ENCODE measurements around the gene SIRPB2.

DNA sequence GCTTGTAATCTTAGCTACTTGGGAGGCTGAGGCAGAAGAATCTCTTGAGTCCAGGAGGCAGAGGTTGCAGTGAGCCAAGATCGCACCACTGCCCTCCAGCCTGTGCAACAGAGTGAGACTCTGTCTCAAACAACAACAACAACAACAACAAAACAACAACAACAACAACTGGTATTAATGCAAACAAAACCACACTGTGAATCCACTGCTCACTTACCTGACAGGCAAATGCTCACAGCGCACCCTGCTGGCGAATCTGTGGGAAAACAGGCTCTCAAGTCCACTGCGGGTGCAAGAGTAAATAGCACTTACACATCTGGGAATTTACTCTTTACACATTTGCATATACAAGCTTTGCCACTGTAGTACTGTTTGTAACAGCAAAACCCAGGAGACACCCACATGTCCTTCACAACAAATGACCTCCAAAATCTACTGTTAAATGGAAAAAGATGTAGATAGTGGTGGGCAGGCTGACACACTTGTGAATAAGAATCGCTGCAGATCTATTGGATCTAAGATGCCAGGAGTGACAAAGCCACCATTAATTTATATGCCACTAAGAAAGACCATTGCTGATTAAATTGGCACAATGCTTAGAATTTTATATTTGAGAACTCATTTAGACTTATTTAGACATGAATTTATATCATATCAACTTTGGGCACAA lies 53.9 kb downstream of the SIRPB2 start:
- no peak for TF ChIP-seq EP300 (IDR thresholded peaks at IDR 0.05; ENCODE audit: borderline replicate concordance)
- no peak for TF ChIP-seq YY1 (IDR thresholded peaks at IDR 0.05; ENCODE audit: low read depth)
- TF ChIP-seq, protein P1, sequence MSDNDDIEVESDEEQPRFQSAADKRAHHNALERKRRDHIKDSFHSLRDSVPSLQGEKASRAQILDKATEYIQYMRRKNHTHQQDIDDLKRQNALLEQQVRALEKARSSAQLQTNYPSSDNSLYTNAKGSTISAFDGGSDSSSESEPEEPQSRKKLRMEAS (IDR thresholded peaks at IDR 0.05): no peak
- TF ChIP-seq, protein P2, sequence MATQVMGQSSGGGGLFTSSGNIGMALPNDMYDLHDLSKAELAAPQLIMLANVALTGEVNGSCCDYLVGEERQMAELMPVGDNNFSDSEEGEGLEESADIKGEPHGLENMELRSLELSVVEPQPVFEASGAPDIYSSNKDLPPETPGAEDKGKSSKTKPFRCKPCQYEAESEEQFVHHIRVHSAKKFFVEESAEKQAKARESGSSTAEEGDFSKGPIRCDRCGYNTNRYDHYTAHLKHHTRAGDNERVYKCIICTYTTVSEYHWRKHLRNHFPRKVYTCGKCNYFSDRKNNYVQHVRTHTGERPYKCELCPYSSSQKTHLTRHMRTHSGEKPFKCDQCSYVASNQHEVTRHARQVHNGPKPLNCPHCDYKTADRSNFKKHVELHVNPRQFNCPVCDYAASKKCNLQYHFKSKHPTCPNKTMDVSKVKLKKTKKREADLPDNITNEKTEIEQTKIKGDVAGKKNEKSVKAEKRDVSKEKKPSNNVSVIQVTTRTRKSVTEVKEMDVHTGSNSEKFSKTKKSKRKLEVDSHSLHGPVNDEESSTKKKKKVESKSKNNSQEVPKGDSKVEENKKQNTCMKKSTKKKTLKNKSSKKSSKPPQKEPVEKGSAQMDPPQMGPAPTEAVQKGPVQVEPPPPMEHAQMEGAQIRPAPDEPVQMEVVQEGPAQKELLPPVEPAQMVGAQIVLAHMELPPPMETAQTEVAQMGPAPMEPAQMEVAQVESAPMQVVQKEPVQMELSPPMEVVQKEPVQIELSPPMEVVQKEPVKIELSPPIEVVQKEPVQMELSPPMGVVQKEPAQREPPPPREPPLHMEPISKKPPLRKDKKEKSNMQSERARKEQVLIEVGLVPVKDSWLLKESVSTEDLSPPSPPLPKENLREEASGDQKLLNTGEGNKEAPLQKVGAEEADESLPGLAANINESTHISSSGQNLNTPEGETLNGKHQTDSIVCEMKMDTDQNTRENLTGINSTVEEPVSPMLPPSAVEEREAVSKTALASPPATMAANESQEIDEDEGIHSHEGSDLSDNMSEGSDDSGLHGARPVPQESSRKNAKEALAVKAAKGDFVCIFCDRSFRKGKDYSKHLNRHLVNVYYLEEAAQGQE (IDR thresholded peaks at IDR 0.05; ENCODE audit: low read depth): no peak
- TF ChIP-seq TEAD4 (IDR thresholded peaks at IDR 0.05): no peak
- TF ChIP-seq RAD21 (IDR thresholded peaks at IDR 0.05; ENCODE audit: low read depth): peak; percentile 94
- TF ChIP-seq, protein P3, sequence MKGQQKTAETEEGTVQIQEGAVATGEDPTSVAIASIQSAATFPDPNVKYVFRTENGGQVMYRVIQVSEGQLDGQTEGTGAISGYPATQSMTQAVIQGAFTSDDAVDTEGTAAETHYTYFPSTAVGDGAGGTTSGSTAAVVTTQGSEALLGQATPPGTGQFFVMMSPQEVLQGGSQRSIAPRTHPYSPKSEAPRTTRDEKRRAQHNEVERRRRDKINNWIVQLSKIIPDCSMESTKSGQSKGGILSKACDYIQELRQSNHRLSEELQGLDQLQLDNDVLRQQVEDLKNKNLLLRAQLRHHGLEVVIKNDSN (IDR thresholded peaks at IDR 0.05): no peak
- TF ChIP-seq NFIC (IDR thresholded peaks at IDR 0.05): no peak
- no peak for TF ChIP-seq TAF1 (IDR thresholded peaks at IDR 0.05; ENCODE audit: low read depth)
- no peak for TF ChIP-seq CREB1 (IDR thresholded peaks at IDR 0.05; ENCODE audit: low read depth)

All from Ishikawa (cell line).